Mesendoderm (in vitro differentiated cells): Measurements from ENCODE around the gene THSD7A.

Experiments
- DNase-seq: peaks from one replicate; pipeline ENCODE4 v3.0.0; 2013
- H2AK5ac ChIP-seq: 2 replicates; pipeline ENCODE4 v1.6.1; 2013; ENCODE audit warnings: low read length, inconsistent platforms
- H2BK120ac ChIP-seq: 2 replicates; pipeline ENCODE4 v1.6.1; 2013; ENCODE audit warnings: low read depth, mild to moderate bottlenecking, low read length, moderate library complexity, mixed read lengths
- H2BK15ac ChIP-seq: replicated peaks from 2 replicates; pipeline ENCODE4 v1.6.1; 2013; ENCODE audit warnings: low read depth, mild to moderate bottlenecking, moderate library complexity
- H2BK5ac ChIP-seq: 2 replicates; pipeline ENCODE4 v1.6.1; 2013; ENCODE audit warnings: low read length, inconsistent platforms
- H3K18ac ChIP-seq: 2 replicates; pipeline ENCODE4 v1.6.1; 2013; ENCODE audit warnings: mild to moderate bottlenecking, low read length, mixed read lengths
- H3K23ac ChIP-seq: one replicate; pipeline ENCODE4 v1.6.1; 2013; ENCODE audit warnings: low read length
- H3K27ac ChIP-seq: 2 replicates; pipeline ENCODE4 v1.5.1; 2013; ENCODE audit warnings: low read depth, mild to moderate bottlenecking, inconsistent platforms, low read length, moderate library complexity
- H3K27me3 ChIP-seq: 2 replicates; pipeline ENCODE4 v1.6.1; 2013; ENCODE audit warnings: low read length, control low read depth, mild to moderate bottlenecking, inconsistent platforms; ENCODE audit not compliant: insufficient read depth, poor library complexity
- H3K36me3 ChIP-seq: 2 replicates; pipeline ENCODE4 v1.6.1; 2013; ENCODE audit warnings: low read length, inconsistent platforms; ENCODE audit not compliant: control insufficient read depth, insufficient read depth
- H3K4ac ChIP-seq: one replicate; pipeline ENCODE4 v1.6.1; 2013; ENCODE audit warnings: low read depth, mild to moderate bottlenecking, low read length, moderate library complexity
- H3K4me1 ChIP-seq: 2 replicates; pipeline ENCODE4 v1.6.1; 2013; ENCODE audit warnings: low read depth, low read length, inconsistent platforms; ENCODE audit not compliant: control insufficient read depth
- H3K4me2 ChIP-seq: 2 replicates; pipeline ENCODE4 v1.6.1; 2013; ENCODE audit warnings: low read length
- H3K4me3 ChIP-seq: 2 replicates; pipeline ENCODE4 v1.5.1; 2013; ENCODE audit warnings: mild to moderate bottlenecking, low read length
- H3K56ac ChIP-seq: one replicate; pipeline ENCODE4 v1.6.1; 2013; ENCODE audit warnings: low read length
- H3K79me1 ChIP-seq: 2 replicates; pipeline ENCODE4 v1.6.1; 2013; ENCODE audit warnings: low read length, inconsistent platforms
- H3K79me2 ChIP-seq: 2 replicates; pipeline ENCODE4 v1.6.1; 2013; ENCODE audit warnings: mild to moderate bottlenecking, low read length; ENCODE audit not compliant: control insufficient read depth, insufficient read depth
- H3K9ac ChIP-seq: 2 replicates; pipeline ENCODE4 v1.6.1; 2013; ENCODE audit warnings: low read length, inconsistent platforms
- H4K5ac ChIP-seq: one replicate; pipeline ENCODE4 v1.6.1; 2013; ENCODE audit warnings: low read length
- H4K8ac ChIP-seq: one replicate; pipeline ENCODE4 v1.6.1; 2013; ENCODE audit warnings: low read depth, mild to moderate bottlenecking, control low read depth, low read length, moderate library complexity
- WGBS: extraction: QIAGEN DNeasy Blood & Tissue Kit; methylation state at CpG from one replicate; pipeline ENCODE4 v1.1.7; 2013; ENCODE audit warnings: low lambda C conversion rate, missing lambda C conversion rate; ENCODE audit not compliant: insufficient coverage; ENCODE audit errors: extremely low coverage; 5-methylcytosine and 5-hydroxymethylcytosine counted together

THSD7A gene

GRCh38 chr7:11698384-11698871 is 133.6 kb downstream of the THSD7A start:
- no CpG with 5 or more reads among the region's 2 CpGs for whole genome bisulfite sequencing
- no peak overlapping the region for H4K8ac ChIP-seq
- no peak for DNase-seq
- no peak overlapping the region for H2BK5ac ChIP-seq
- H3K27me3 ChIP-seq: no peaks in the 10 kb centered on the region
- no peaks in the 10 kb centered on the region for H3K79me1 ChIP-seq
- H3K4me2 ChIP-seq: no peak overlapping the region
- H3K18ac ChIP-seq: no peak overlapping the region
- H3K36me3 ChIP-seq: no peaks in the 10 kb centered on the region
- no peak overlapping the region for H3K4me3 ChIP-seq
- no peak overlapping the region for H3K9ac ChIP-seq
- no peaks in the 10 kb centered on the region for H3K4me1 ChIP-seq
- H2AK5ac ChIP-seq: no peak overlapping the region
- H3K23ac ChIP-seq: no peak overlapping the region
- no peaks in the 10 kb centered on the region for H3K79me2 ChIP-seq
- H3K56ac ChIP-seq: no peak overlapping the region
- H2BK15ac ChIP-seq: no peak overlapping the region
- H3K27ac ChIP-seq: no peak overlapping the region
- H4K5ac ChIP-seq: no peak overlapping the region
- H3K4ac ChIP-seq: no peak overlapping the region
- H2BK120ac ChIP-seq: no peak overlapping the region

- Histone ChIP-seq H3K36me3 (no peaks in the 10 kb centered on the region), H3K79me1 (no peaks in the 10 kb centered on the region), H3K23ac (no peak overlapping the region), H3K4me1 (no peaks in the 10 kb centered on the region), H3K56ac (no peak overlapping the region), H2BK5ac (no peak overlapping the region), H2AK5ac (no peak overlapping the region), H3K18ac (no peak overlapping the region), H4K8ac (no peak overlapping the region), H2BK15ac (no peak overlapping the region), H3K27me3 (no peaks in the 10 kb centered on the region), H3K27ac (no peak overlapping the region), H3K4me3 (no peak overlapping the region), H3K9ac (no peak overlapping the region), H3K4ac (no peak overlapping the region), H2BK120ac (no peak overlapping the region), H4K5ac (no peak overlapping the region), H3K79me2 (no peaks in the 10 kb centered on the region), H3K4me2 (no peak overlapping the region)
- peak; percentile 39 for DNase-seq
- no CpG with 5 or more reads among the region's 3 CpGs for WGBS
Observed at GRCh38 chr7:11690395-11690794, 141.6 kb downstream of the THSD7A start.

- H3K4me1 ChIP-seq: no peaks in the 10 kb centered on the region
Observed at GRCh38 chr7:11689096-11689495, 142.9 kb downstream of the THSD7A start.

GRCh38 chr7:11681461-11681860 is 150.5 kb downstream of the THSD7A start:
- WGBS: no CpG with 5 or more reads among the region's 3 CpGs
- H3K4me3 ChIP-seq: no peak overlapping the region
- H3K36me3 ChIP-seq: no peaks in the 10 kb centered on the region
- H3K23ac ChIP-seq: no peak overlapping the region
- H2AK5ac ChIP-seq: no peak overlapping the region
- H4K5ac ChIP-seq: no peak overlapping the region
- no peak overlapping the region for H3K27ac ChIP-seq
- no peak overlapping the region for H3K4me2 ChIP-seq
- no peak overlapping the region for H3K9ac ChIP-seq
- H2BK5ac ChIP-seq: no peak overlapping the region
- no peak overlapping the region for H3K18ac ChIP-seq
- no peaks in the 10 kb centered on the region for H3K4me1 ChIP-seq
- H4K8ac ChIP-seq: no peak overlapping the region
- no peak for DNase-seq
- no peaks in the 10 kb centered on the region for H3K79me2 ChIP-seq
- no peak overlapping the region for H3K56ac ChIP-seq
- H3K4ac ChIP-seq: no peak overlapping the region
- no peak overlapping the region for H2BK15ac ChIP-seq
- H3K79me1 ChIP-seq: no peaks in the 10 kb centered on the region
- no peak overlapping the region for H2BK120ac ChIP-seq
- no peaks in the 10 kb centered on the region for H3K27me3 ChIP-seq

More at GRCh38 chr7:11689096-11689495, 142.9 kb downstream of the THSD7A start:
- H4K5ac ChIP-seq: no peak overlapping the region
- no peak overlapping the region for H4K8ac ChIP-seq
- H3K4ac ChIP-seq: no peak overlapping the region
- no peaks in the 10 kb centered on the region for H3K36me3 ChIP-seq
- H3K9ac ChIP-seq: no peak overlapping the region
- no peaks in the 10 kb centered on the region for H3K79me2 ChIP-seq
- H2AK5ac ChIP-seq: no peak overlapping the region
- H3K23ac ChIP-seq: no peak overlapping the region
- WGBS: no CpG with 5 or more reads among the region's 2 CpGs
- H2BK15ac ChIP-seq: no peak overlapping the region
- H3K79me1 ChIP-seq: no peaks in the 10 kb centered on the region
- H3K27me3 ChIP-seq: no peaks in the 10 kb centered on the region
- H3K18ac ChIP-seq: no peak overlapping the region
- no peak overlapping the region for H2BK5ac ChIP-seq
- H3K27ac ChIP-seq: no peak overlapping the region
- no peak for DNase-seq
- H2BK120ac ChIP-seq: no peak overlapping the region
- H3K56ac ChIP-seq: no peak overlapping the region
- H3K4me3 ChIP-seq: no peak overlapping the region
- H3K4me2 ChIP-seq: no peak overlapping the region

GRCh38 chr7:11675163-11675562 is 156.8 kb downstream of the THSD7A start:
- H4K8ac ChIP-seq: no peak overlapping the region
- H3K36me3 ChIP-seq: no peaks in the 10 kb centered on the region
- H2BK5ac ChIP-seq: no peak overlapping the region
- H3K56ac ChIP-seq: no peak overlapping the region
- no peak overlapping the region for H3K4me3 ChIP-seq
- H3K79me2 ChIP-seq: no peaks in the 10 kb centered on the region
- H3K27ac ChIP-seq: no peak overlapping the region
- H3K79me1 ChIP-seq: no peaks in the 10 kb centered on the region
- DNase-seq: no peak
- H3K18ac ChIP-seq: no peak overlapping the region
- H3K4me2 ChIP-seq: no peak overlapping the region
- H2BK120ac ChIP-seq: no peak overlapping the region
- no peak overlapping the region for H3K23ac ChIP-seq
- H2BK15ac ChIP-seq: no peak overlapping the region
- no peak overlapping the region for H3K4ac ChIP-seq
- H2AK5ac ChIP-seq: no peak overlapping the region
- H3K27me3 ChIP-seq: no peaks in the 10 kb centered on the region
- H4K5ac ChIP-seq: no peak overlapping the region
- no peak overlapping the region for H3K9ac ChIP-seq
- WGBS: no CpG with 5 or more reads among the region's 5 CpGs
- no peaks in the 10 kb centered on the region for H3K4me1 ChIP-seq

- H3K18ac ChIP-seq: no peak overlapping the region
- H4K5ac ChIP-seq: no peak overlapping the region
- no peaks in the 10 kb centered on the region for H3K36me3 ChIP-seq
- H3K56ac ChIP-seq: no peak overlapping the region
- no peak for DNase-seq
- no peak overlapping the region for H3K4me3 ChIP-seq
- no CpG with 5 or more reads among the region's 4 CpGs for WGBS
- H3K4ac ChIP-seq: no peak overlapping the region
- no peak overlapping the region for H3K27ac ChIP-seq
- H3K4me1 ChIP-seq: no peaks in the 10 kb centered on the region
- no peak overlapping the region for H3K9ac ChIP-seq
- no peaks in the 10 kb centered on the region for H3K79me2 ChIP-seq
- no peaks in the 10 kb centered on the region for H3K27me3 ChIP-seq
- no peak overlapping the region for H2BK120ac ChIP-seq
- H3K79me1 ChIP-seq: no peaks in the 10 kb centered on the region
- H3K4me2 ChIP-seq: no peak overlapping the region
- H2BK5ac ChIP-seq: no peak overlapping the region
- no peak overlapping the region for H4K8ac ChIP-seq
- no peak overlapping the region for H3K23ac ChIP-seq
- H2AK5ac ChIP-seq: no peak overlapping the region
- no peak overlapping the region for H2BK15ac ChIP-seq
Observed at GRCh38 chr7:11668727-11669126, 163.3 kb downstream of the THSD7A start.
